HepG2 (cell line): ENCODE measurements around the gene ARHGEF3. TPM values are rescaled to one million over a fixed set of nuclear protein-coding genes. Genes with fewer than 3 reads are reported as not detected.

ENCODE experiments used
- ATAC-seq: fragments of 200-7000 bp; cut with Tn5 transposase; 3 replicates; pipeline ENCODE4 v1.9.1; 2020; ENCODE audit warnings: mild to moderate bottlenecking, moderate library complexity
- BruUV-seq: library from RNA; stranded (reverse); fragments of 400-500 nt; replicated peaks from 2 replicates; lab custom pipeline; 2021; lab: Mats Ljungman, UMichigan
- CTCF ChIA-PET: fragments of 300-600 bp; formaldehyde crosslinking; extraction: SDS; loops from one replicate; lab custom pipeline; 2021; ENCODE audit warnings: low total read pairs, inconsistent platforms, low intra/inter-chr PET ratio; lab: Yijun Ruan, JAX
- POLR2A ChIA-PET: fragments of 350-600 bp; sonication (Branson Sonifier 250); formaldehyde crosslinking; loops from one replicate; lab custom pipeline; 2020; ENCODE audit warnings: antibody characterized with exemption, inconsistent platforms; lab: Yijun Ruan, JAX
- DNase-seq: peaks from one replicate; pipeline ENCODE4 v3.0.0-alpha.2; 2015; ENCODE audit warnings: low spot score
- FAIRE-seq: peaks from 3 replicates; lab custom pipeline; 2011; peaks lifted over from hg19 to GRCh38; lab: Jason Lieb, UNC
- H2AFZ ChIP-seq: one replicate; pipeline ENCODE4 v1.6.1; 2011; ENCODE audit warnings: low read length, inconsistent platforms
- H3K27ac ChIP-seq: fragments of 300-600 bp; 3 replicates; pipeline ENCODE4 v1.8.0; 2011; ENCODE audit warnings: mixed run types, mild to moderate bottlenecking, mixed read lengths, low read length, inconsistent platforms; ENCODE audit not compliant: insufficient read depth; ENCODE audit errors: extremely low read length
- H3K27me3 ChIP-seq, 2 experiments: fragments of 200-600 bp in 1 of 2; 2 replicates in 1 of 2; 3 replicates in 1 of 2; pipeline versions ENCODE4 v1.6.0 to v1.8.0; 2011; ENCODE audit warnings: low read length in 2 of 2, mild to moderate bottlenecking in 2 of 2, moderate library complexity in 2 of 2, inconsistent platforms in 1 of 2; ENCODE audit not compliant: insufficient read depth in 2 of 2, control insufficient read depth in 1 of 2
- H3K36me3 ChIP-seq, 2 experiments: fragments of 200-600 bp in 1 of 2; replicated peaks in 1 of 2; 2 replicates in 1 of 2; 3 replicates in 1 of 2; pipeline versions ENCODE4 v1.5.1 to v1.8.0; 2011; ENCODE audit warnings: low read length in 2 of 2, inconsistent platforms in 1 of 2; ENCODE audit not compliant: insufficient read depth in 2 of 2, control insufficient read depth in 1 of 2
- H3K4me1 ChIP-seq: 2 replicates; pipeline ENCODE4 v1.5.1; 2012; ENCODE audit warnings: low read length, inconsistent platforms; ENCODE audit not compliant: insufficient read depth
- H3K4me2 ChIP-seq: 2 replicates; pipeline ENCODE4 v1.6.0; 2011; ENCODE audit warnings: low read depth, low read length, inconsistent platforms
- H3K4me3 ChIP-seq, 3 experiments: fragments of 200-600 bp in 1 of 3; sonication (generic), shearing (Covaris generic) in 1 of 3; replicated peaks in 1 of 3; 2 replicates each; pipeline ENCODE4 v1.5.1; 2011 to 2016; ENCODE audit warnings: low read length in 3 of 3, inconsistent platforms in 2 of 3, low read depth in 2 of 3, mild to moderate bottlenecking in 2 of 3, control low read depth in 1 of 3, mixed read lengths in 1 of 3; ENCODE audit not compliant: insufficient read depth in 1 of 3
- H3K79me2 ChIP-seq: one replicate; pipeline ENCODE4 v1.6.1; 2011; ENCODE audit warnings: low read length, inconsistent platforms; ENCODE audit not compliant: insufficient read depth
- H3K9ac ChIP-seq: 2 replicates; pipeline ENCODE4 v1.6.0; 2011; ENCODE audit warnings: mild to moderate bottlenecking, low read depth, low read length, inconsistent platforms; ENCODE audit not compliant: insufficient read depth
- H3K9me3 ChIP-seq: 2 replicates; pipeline ENCODE4 v1.5.1; 2012; ENCODE audit warnings: mild to moderate bottlenecking, low read length
- H4K20me1 ChIP-seq: 2 replicates; pipeline ENCODE4 v1.6.0; 2011; ENCODE audit warnings: inconsistent platforms, mild to moderate bottlenecking, low read length, moderate library complexity; ENCODE audit not compliant: insufficient read depth
- BCLAF1 ChIP-seq: fragments of 450-650 bp; IDR thresholded peaks from 2 replicates; pipeline ENCODE4 v1.6.1; 2017; ENCODE audit warnings: mild to moderate bottlenecking
- FOXO1 ChIP-seq: sonication (generic); formaldehyde crosslinking; IDR thresholded peaks from 2 replicates; pipeline ENCODE4 v1.4.0; 2020; ENCODE audit warnings: missing genetic modification reagents
- GABPA ChIP-seq, 2 experiments: IDR thresholded peaks; 2 replicates each; pipeline ENCODE4 v1.6.1; 2011 to 2016; ENCODE audit warnings: low read depth in 2 of 2, low read length in 1 of 2, missing biosample characterization in 1 of 2, missing genetic modification characterization in 1 of 2
- ZNF367 ChIP-seq: sonication (generic); formaldehyde crosslinking; IDR thresholded peaks from 2 replicates; pipeline ENCODE4 v1.4.0; 2020; ENCODE audit warnings: missing genetic modification reagents, borderline replicate concordance
- ZNF841 ChIP-seq: sonication (generic); formaldehyde crosslinking; IDR thresholded peaks from 2 replicates; pipeline ENCODE4 v1.8.1; 2023; ENCODE audit warnings: missing genetic modification reagents, borderline replicate concordance
- WGBS: methylation state at CpG from one replicate; pipeline ENCODE4 v1.1.6; 2017; ENCODE audit warnings: low lambda C conversion rate; 5-methylcytosine and 5-hydroxymethylcytosine counted together
- in situ Hi-C: cut with HindIII; loops from 2 replicates; pipeline ENCODE4 v1.10.0; 2017; ENCODE audit warnings: low pct_unique_long_range_greater_than_20kb; ENCODE audit not compliant: extremely low pct_ligation_motif_present
- intact Hi-C: fragments of 100-400 bp; cut with micrococcal nuclease; formaldehyde crosslinking; loops from one replicate; pipeline ENCODE4 v1.10.0; 2022; ENCODE audit not compliant: unreplicated experiment
- polyA plus RNA-seq, 8 experiments: library from polyadenylated mRNA; depleted of rRNA in 3 of 8; stranded (reverse) in 7 of 8; unstranded in 1 of 8; fragments of >200 nt; fragmentation: Illumina TruSeq in 4 of 8; extraction: Trizol in 4 of 8; gene quantifications; 2 replicates each; pipeline versions ENCODE4 v1.2.1 to v1.2.3, GENCODE V29; 2011 to 2016; ENCODE audit warnings: low read depth in 4 of 8, missing spikeins in 1 of 8, mixed read lengths in 1 of 8; ENCODE audit not compliant: insufficient read depth in 1 of 8
- total RNA-seq, 5 experiments: library from RNA; depleted of rRNA; stranded (reverse); fragments of >200 nt; fragmentation: Illumina TruSeq; extraction: Trizol; gene quantifications; 2 replicates each; pipeline ENCODE4 v1.2.3, GENCODE V29; 2016; ENCODE audit warnings: low read depth in 1 of 5

The ARHGEF3 gene
- total and polyA plus RNA-seq, 2 of the 13 experiments (the other 11 are each of a cell fraction or from before 2014, with no cell fraction given): 14.8 to 23.1 TPM

GRCh38 chr3:56813653-56813960 is 11.9 kb upstream of the ARHGEF3 start (continued):
- TF ChIP-seq ZNF841 (no peak), FOXO1 (no peak), BCLAF1 (no peak), GABPA (IDR thresholded peaks at IDR 0.05; ENCODE audit: low read depth, low read length) (no peak), GABPA (CRISPR knock-in tag; IDR thresholded peaks at IDR 0.05; ENCODE audit: low read depth) (no peak)
- TF ChIP-seq, all 625 proteins: peak for 0

- Histone ChIP-seq H3K27ac (no peak overlapping the region), H3K36me3 (no peaks in the 10 kb centered on the region), H3K27me3 (no peaks in the 10 kb centered on the region), H4K20me1 (no peaks in the 10 kb centered on the region), H3K4me1 (peaks cover 38% of the 10 kb centered on the region), H3K4me2 (no peak overlapping the region), H2AFZ (no peak overlapping the region), H3K4me3 (no peak overlapping the region), H3K9ac (no peak overlapping the region), H3K79me2 (no peaks in the 10 kb centered on the region), H3K9me3 (no peaks in the 10 kb centered on the region)
- FAIRE-seq (no peak), ATAC-seq (no peak), DNase-seq (no peak)
- in situ Hi-C loops: no loop called here
- TF ChIP-seq ZNF367 (CRISPR knock-in tag): no peak
- POLR2A ChIA-PET: interaction anchor here (0.9 to 1.4 kb wide), 2 partner anchors 10 to 13 kb away, joined by 3 to 4 read pairs; no protein-coding TSS in a partner anchor
- intact Hi-C loops: no loop called here
- CTCF ChIA-PET: no interaction called here
- BruUV-seq: no TSS peak
- WGBS: 100% methylated on average over 2 of the region's 2 CpGs
Measured at GRCh38 chr3:56812754-56813652, 11.3 kb upstream of the ARHGEF3 start.
